Stimulated activated memory B cell treated with anti-CD40 and anti-IgM and Interleukin-4, amounts not matched to agents 10 μg/mL and 1 μg/mL and 100 μg/mL, for 72 hours (primary cell): ENCODE results near the gene VPS51.
A peak's percentile ranks its signal among the peaks of the same experiment; 100 is the strongest.

Experiments used
- ATAC-seq: fragments of 150-1000 bp; cut with Tn5 transposase; 2 replicates; pipeline ENCODE4 v1.10.0; 2021
- H3K27ac Mint-ChIP-seq: one replicate; pipeline ENCODE4 v1.8.0; 2022; ENCODE audit warnings: mild to moderate bottlenecking, mixed read lengths
- H3K27me3 Mint-ChIP-seq: one replicate; pipeline ENCODE4 v1.8.0; 2022; ENCODE audit warnings: mixed read lengths
- H3K36me3 Mint-ChIP-seq: one replicate; pipeline ENCODE4 v1.8.0; 2022; ENCODE audit warnings: mixed read lengths
- H3K4me1 Mint-ChIP-seq: one replicate; pipeline ENCODE4 v1.8.0; 2022; ENCODE audit warnings: mixed read lengths
- H3K4me3 Mint-ChIP-seq: one replicate; pipeline ENCODE4 v1.8.0; 2022; ENCODE audit warnings: mild to moderate bottlenecking, moderate library complexity, mixed read lengths
- H3K9me3 Mint-ChIP-seq: one replicate; pipeline ENCODE4 v1.8.0; 2022; ENCODE audit warnings: mixed read lengths

VPS51 gene

GRCh38 chr11:65086809-65087208 is 9.2 kb upstream of the VPS51 start:
- Mint-ChIP-seq H3K27ac (no peak overlapping the region), H3K9me3 (no peaks in the 10 kb centered on the region), H3K4me3 (no peak overlapping the region), H3K36me3 (peaks cover 34% of the 10 kb centered on the region), H3K27me3 (no peaks in the 10 kb centered on the region), H3K4me1 (peaks cover 32% of the 10 kb centered on the region)
- no peak for ATAC-seq

GRCh38 chr11:65087216-65087615 is 8.8 kb upstream of the VPS51 start:
- Mint-ChIP-seq H3K9me3 (no peaks in the 10 kb centered on the region), H3K27me3 (no peaks in the 10 kb centered on the region), H3K36me3 (peaks cover 34% of the 10 kb centered on the region), H3K27ac (no peak overlapping the region), H3K4me3 (no peak overlapping the region), H3K4me1 (peaks cover 32% of the 10 kb centered on the region)
- ATAC-seq: no peak

DNA sequence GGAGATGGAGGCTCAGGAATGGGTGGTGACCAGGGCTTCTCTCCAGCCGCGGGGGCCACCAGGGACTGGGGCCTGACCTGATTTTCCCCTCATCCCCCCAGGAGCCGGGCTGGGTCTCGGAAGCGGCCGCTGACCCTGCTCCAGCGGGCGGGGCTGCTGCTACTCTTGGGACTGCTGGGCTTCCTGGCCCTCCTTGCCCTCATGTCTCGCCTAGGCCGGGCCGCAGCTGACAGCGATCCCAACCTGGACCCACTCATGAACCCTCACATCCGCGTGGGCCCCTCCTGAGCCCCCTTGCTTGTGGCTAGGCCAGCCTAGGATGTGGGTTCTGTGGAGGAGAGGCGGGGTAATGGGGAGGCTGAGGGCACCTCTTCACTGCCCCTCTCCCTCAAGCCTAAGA is 8.2 kb upstream of the VPS51 start:
- Mint-ChIP-seq H3K4me1 (peaks cover 36% of the 10 kb centered on the region), H3K27ac (no peak overlapping the region), H3K9me3 (no peaks in the 10 kb centered on the region), H3K27me3 (no peaks in the 10 kb centered on the region), H3K36me3 (peaks cover 34% of the 10 kb centered on the region), H3K4me3 (no peak overlapping the region)
- no peak for ATAC-seq

- H3K9me3 Mint-ChIP-seq: no peaks in the 10 kb centered on the region
- H3K4me1 Mint-ChIP-seq: peaks cover 18% of the 10 kb centered on the region
- H3K27me3 Mint-ChIP-seq: no peaks in the 10 kb centered on the region
- H3K36me3 Mint-ChIP-seq: peaks cover 34% of the 10 kb centered on the region
- H3K27ac Mint-ChIP-seq: no peak overlapping the region
- no peak overlapping the region for H3K4me3 Mint-ChIP-seq
- no peak for ATAC-seq
Observed at GRCh38 chr11:65089621-65090020, 6.4 kb upstream of the VPS51 start.

DNA sequence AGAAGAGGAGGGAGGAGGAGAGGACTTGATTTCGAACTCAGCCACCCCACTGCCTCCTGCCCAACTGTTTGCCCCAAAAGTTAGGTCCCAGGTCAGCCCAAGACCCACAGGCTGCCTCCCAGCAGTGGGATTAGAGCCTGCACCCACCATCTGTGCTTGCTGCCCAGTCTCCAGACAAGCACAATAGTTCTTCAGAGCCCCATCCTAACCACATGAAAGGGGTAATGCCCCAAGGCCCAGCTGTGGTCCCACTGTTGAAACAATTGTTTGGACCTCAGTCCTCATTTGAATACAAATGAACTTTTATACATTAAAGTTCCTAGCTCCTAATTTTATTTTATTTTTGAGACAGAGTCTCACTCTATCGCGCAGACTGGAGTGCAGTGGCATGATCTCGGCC is 5.4 kb upstream of the VPS51 start:
- H3K4me3 Mint-ChIP-seq: no peak overlapping the region
- H3K27ac Mint-ChIP-seq: no peak overlapping the region
- no peaks in the 10 kb centered on the region for H3K9me3 Mint-ChIP-seq
- H3K36me3 Mint-ChIP-seq: peaks cover 31% of the 10 kb centered on the region
- ATAC-seq: no peak
- no peaks in the 10 kb centered on the region for H3K27me3 Mint-ChIP-seq
- peaks cover 9% of the 10 kb centered on the region for H3K4me1 Mint-ChIP-seq

DNA sequence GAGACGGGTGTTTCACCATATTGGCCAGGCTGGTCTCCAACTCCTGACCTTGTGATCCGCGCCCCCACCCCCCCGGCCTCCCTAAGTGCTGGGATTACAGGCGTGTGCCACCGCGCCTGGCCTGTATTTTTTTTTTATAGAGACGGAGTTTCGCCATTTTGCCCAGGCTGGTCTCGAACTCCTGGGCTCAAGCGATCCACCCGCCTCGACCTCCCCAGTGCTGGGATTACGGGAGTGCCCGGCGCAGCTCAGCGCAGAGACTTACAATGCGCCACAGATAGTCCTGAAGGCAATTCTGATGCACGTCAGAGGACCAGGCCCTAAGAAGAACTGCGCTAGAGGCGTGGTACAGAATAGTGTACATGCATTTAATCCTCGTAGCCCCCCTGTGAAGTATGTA is 587 bp upstream of the VPS51 start:
- H3K27ac Mint-ChIP-seq: peak overlapping the region; percentile 82

GRCh38 chr11:65096926-65097325 is 912 bp downstream of the VPS51 start:
- no peaks in the 10 kb centered on the region for H3K9me3 Mint-ChIP-seq
- H3K4me1 Mint-ChIP-seq: peaks cover 17% of the 10 kb centered on the region
- peaks cover 5% of the 10 kb centered on the region for H3K36me3 Mint-ChIP-seq
- peak overlapping the region; percentile 82 for H3K27ac Mint-ChIP-seq
- peak overlapping the region; percentile 89 for H3K4me3 Mint-ChIP-seq
- no peaks in the 10 kb centered on the region for H3K27me3 Mint-ChIP-seq
- ATAC-seq: no peak

More for the DNA sequence above, 587 bp upstream of the VPS51 start:
- ATAC-seq: no peak
- H3K36me3 Mint-ChIP-seq: no peaks in the 10 kb centered on the region
- H3K4me3 Mint-ChIP-seq: peak overlapping the region; percentile 89
- no peaks in the 10 kb centered on the region for H3K9me3 Mint-ChIP-seq
- H3K4me1 Mint-ChIP-seq: peaks cover 17% of the 10 kb centered on the region
- H3K27me3 Mint-ChIP-seq: no peaks in the 10 kb centered on the region

DNA sequence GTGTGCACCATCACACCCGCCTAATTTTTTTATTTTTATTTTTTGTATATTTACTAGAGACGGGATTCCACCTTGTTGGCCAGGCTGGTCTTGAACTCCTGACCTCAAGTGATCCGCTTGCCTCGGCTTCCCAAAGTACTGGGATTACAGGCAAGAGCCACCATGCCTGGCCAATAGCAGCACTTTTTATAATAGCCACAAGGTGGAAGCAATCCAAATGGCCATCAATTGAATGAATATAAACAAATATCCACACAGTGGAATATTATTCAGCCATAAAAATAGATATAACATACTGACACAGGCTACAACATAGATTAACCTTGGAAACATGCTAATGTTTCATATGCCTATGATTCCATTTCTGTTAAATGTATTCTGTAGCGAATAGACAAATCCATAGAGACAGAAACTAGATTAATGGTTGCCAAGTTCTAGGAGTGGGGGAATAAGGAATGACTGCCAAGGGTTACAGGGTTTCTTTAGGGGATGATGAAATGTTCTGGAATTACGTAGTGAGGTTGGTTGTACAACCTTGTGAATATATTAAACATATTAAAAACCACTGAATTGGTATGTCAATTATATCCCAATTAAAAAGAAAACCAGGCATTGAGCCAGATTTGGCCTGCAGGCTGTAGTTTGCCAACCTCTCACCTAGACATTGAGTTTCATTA is 4.8 kb downstream of the VPS51 start:
- no peak for ATAC-seq
- H3K27me3 Mint-ChIP-seq: no peaks in the 10 kb centered on the region
- H3K9me3 Mint-ChIP-seq: no peaks in the 10 kb centered on the region
- H3K4me3 Mint-ChIP-seq: no peak overlapping the region
- H3K4me1 Mint-ChIP-seq: peaks cover 15% of the 10 kb centered on the region
- peaks cover 5% of the 10 kb centered on the region for H3K36me3 Mint-ChIP-seq
- H3K27ac Mint-ChIP-seq: no peak overlapping the region

GRCh38 chr11:65102142-65103095 is 6.4 kb downstream of the VPS51 start:
- ATAC-seq: no peak
- Mint-ChIP-seq H3K27me3 (no peaks in the 10 kb centered on the region), H3K36me3 (peaks cover 16% of the 10 kb centered on the region), H3K9me3 (no peaks in the 10 kb centered on the region), H3K4me1 (peaks cover 24% of the 10 kb centered on the region), H3K4me3 (no peak overlapping the region), H3K27ac (no peak overlapping the region)

DNA sequence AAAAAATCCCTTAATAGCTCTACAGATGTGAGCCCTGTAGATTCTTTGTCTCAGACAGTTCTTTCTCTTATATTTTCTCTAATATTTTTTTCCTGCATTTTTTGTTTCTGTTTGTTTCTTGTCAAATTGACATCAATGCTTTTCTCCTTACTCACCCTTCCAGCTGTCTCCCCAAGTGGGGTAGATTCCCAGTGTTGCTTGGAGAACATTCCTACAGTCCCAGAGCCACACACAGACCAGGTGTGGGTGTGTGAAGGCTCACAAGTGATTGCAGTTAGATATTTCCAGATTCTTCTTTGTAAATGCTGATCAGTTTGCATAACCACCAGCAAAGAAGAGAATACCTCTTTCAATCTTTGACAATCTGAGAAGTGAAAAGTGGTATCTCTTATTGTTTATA is 7.5 kb downstream of the VPS51 start:
- Mint-ChIP-seq H3K36me3 (peaks cover 16% of the 10 kb centered on the region), H3K4me3 (no peak overlapping the region), H3K4me1 (peaks cover 24% of the 10 kb centered on the region), H3K9me3 (no peaks in the 10 kb centered on the region), H3K27me3 (no peaks in the 10 kb centered on the region), H3K27ac (no peak overlapping the region)
- ATAC-seq: no peak

- no peak for ATAC-seq
- no peaks in the 10 kb centered on the region for H3K9me3 Mint-ChIP-seq
- peaks cover 16% of the 10 kb centered on the region for H3K36me3 Mint-ChIP-seq
- H3K27ac Mint-ChIP-seq: no peak overlapping the region
- H3K27me3 Mint-ChIP-seq: no peaks in the 10 kb centered on the region
- peaks cover 17% of the 10 kb centered on the region for H3K4me1 Mint-ChIP-seq
- H3K4me3 Mint-ChIP-seq: no peak overlapping the region
Observed at GRCh38 chr11:65104628-65105027, 8.6 kb downstream of the VPS51 start.

DNA sequence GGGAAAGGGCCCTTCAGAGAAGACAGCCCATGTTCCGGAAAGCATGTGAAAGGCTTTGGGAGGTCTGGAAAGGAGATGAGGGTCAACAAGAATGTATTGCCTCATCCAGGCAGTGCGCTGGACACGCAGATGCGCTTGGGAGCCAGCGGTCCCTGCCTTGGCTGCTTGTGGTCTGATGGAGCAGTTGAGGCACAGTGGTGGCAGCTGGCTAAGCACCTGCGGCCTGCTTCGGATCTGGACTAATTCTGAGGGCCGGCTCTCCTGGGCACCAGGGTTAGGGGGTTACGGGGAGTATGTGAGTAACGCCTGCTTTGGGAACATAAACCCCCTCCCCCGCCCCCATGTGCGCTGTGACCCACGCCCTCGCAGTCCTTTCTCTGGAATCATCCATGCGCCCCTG is 11.1 kb downstream of the VPS51 start:
- Mint-ChIP-seq H3K4me1 (peaks cover 39% of the 10 kb centered on the region), H3K36me3 (peaks cover 11% of the 10 kb centered on the region)
- ATAC-seq: no peak

DNA sequence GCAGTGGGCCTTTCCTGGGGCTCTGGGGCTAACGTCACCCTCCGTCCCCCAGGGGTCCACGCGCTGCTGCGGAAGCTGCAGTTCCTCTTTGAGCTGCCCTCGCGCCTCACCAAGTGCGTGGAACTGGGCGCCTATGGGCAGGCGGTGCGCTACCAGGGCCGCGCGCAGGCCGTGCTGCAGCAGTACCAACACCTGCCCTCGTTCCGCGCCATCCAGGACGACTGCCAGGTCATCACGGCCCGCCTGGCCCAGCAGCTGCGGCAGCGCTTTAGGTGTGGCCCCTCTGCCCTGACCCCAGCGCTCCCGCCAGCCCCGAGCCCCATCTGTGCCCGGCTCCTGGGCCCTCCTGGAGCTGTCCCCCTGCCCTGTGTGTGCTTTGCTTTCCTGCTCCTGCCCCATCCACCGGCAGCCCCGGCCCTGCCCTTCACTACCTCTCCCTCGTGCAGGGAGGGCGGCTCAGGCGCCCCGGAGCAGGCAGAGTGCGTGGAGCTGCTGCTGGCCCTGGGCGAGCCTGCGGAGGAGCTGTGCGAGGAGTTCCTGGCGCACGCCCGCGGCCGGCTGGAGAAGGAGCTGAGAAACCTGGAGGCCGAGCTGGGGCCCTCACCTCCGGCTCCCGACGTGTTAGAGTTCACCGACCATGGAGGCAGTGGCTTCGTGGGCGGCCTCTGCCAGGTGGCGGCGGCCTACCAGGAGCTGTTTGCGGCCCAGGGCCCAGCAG is 11.9 kb downstream of the VPS51 start:
- no peak for ATAC-seq
- Mint-ChIP-seq H3K9me3 (no peaks in the 10 kb centered on the region), H3K36me3 (peaks cover 11% of the 10 kb centered on the region), H3K4me3 (no peak overlapping the region), H3K4me1 (peaks cover 45% of the 10 kb centered on the region), H3K27me3 (no peaks in the 10 kb centered on the region), H3K27ac (no peak overlapping the region)

More for the DNA sequence above, 11.1 kb downstream of the VPS51 start:
- Mint-ChIP-seq H3K4me3 (no peak overlapping the region), H3K9me3 (no peaks in the 10 kb centered on the region), H3K27ac (no peak overlapping the region), H3K27me3 (no peaks in the 10 kb centered on the region)

GRCh38 chr11:65108469-65109123 is 12.6 kb downstream of the VPS51 start:
- Mint-ChIP-seq H3K27me3 (no peaks in the 10 kb centered on the region), H3K27ac (no peak overlapping the region), H3K4me3 (no peak overlapping the region), H3K9me3 (no peaks in the 10 kb centered on the region), H3K36me3 (peaks cover 11% of the 10 kb centered on the region), H3K4me1 (peaks cover 48% of the 10 kb centered on the region)
- no peak for ATAC-seq
